ENCODE data around the gene ADAMTS3.

ADAMTS3 gene

GRCh38 chr4:72351521-72351920 lies 217.5 kb downstream of the ADAMTS3 start:
- no peak overlapping the region for H3K9ac ChIP-seq (ENCODE audit: low read depth, low read length)
- H3K36me3 ChIP-seq (ENCODE audit: insufficient read depth, low read length): no peaks in the 10 kb centered on the region
- no peaks in the 10 kb centered on the region for H3K4me1 ChIP-seq (ENCODE audit: insufficient read depth, low read length)
- H3K9me3 ChIP-seq (ENCODE audit: control insufficient read depth, insufficient read depth, low read length): no peaks in the 10 kb centered on the region

GRCh38 chr4:72348701-72349100 lies 220.3 kb downstream of the ADAMTS3 start:
- H3K4me1 ChIP-seq (ENCODE audit: insufficient read depth, low read length): no peaks in the 10 kb centered on the region
- no peaks in the 10 kb centered on the region for H3K36me3 ChIP-seq (ENCODE audit: insufficient read depth, low read length)
- H3K9me3 ChIP-seq (ENCODE audit: control insufficient read depth, insufficient read depth, low read length): no peaks in the 10 kb centered on the region
- H3K9ac ChIP-seq (ENCODE audit: low read depth, low read length): no peak overlapping the region; the same call in 1 of the 2 replicates

- no peaks in the 10 kb centered on the region for H3K36me3 ChIP-seq (ENCODE audit: insufficient read depth, low read length)
- no peaks in the 10 kb centered on the region for H3K9me3 ChIP-seq (ENCODE audit: control insufficient read depth, insufficient read depth, low read length)
- no peaks in the 10 kb centered on the region for H3K4me1 ChIP-seq (ENCODE audit: insufficient read depth, low read length)
- H3K9ac ChIP-seq (ENCODE audit: low read depth, low read length): no peak overlapping the region
Observed at GRCh38 chr4:72344418-72344817, 224.6 kb downstream of the ADAMTS3 start.

GRCh38 chr4:72341432-72341820 lies 227.6 kb downstream of the ADAMTS3 start:
- Histone ChIP-seq H3K9ac (ENCODE audit: low read depth, low read length) (no peak overlapping the region), H3K9me3 (ENCODE audit: control insufficient read depth, insufficient read depth, low read length) (no peaks in the 10 kb centered on the region), H3K36me3 (ENCODE audit: insufficient read depth, low read length) (no peaks in the 10 kb centered on the region), H3K4me1 (ENCODE audit: insufficient read depth, low read length) (no peaks in the 10 kb centered on the region)

GRCh38 chr4:72340803-72341431 lies 228.1 kb downstream of the ADAMTS3 start:
- H3K4me1 ChIP-seq (ENCODE audit: insufficient read depth, low read length): no peaks in the 10 kb centered on the region

GRCh38 chr4:72338060-72338459 lies 231.0 kb downstream of the ADAMTS3 start:
- Histone ChIP-seq H3K9me3 (ENCODE audit: control insufficient read depth, insufficient read depth, low read length) (no peaks in the 10 kb centered on the region), H3K4me1 (ENCODE audit: insufficient read depth, low read length) (no peaks in the 10 kb centered on the region), H3K9ac (ENCODE audit: low read depth, low read length) (no peak overlapping the region), H3K36me3 (ENCODE audit: insufficient read depth, low read length) (no peaks in the 10 kb centered on the region)

More at GRCh38 chr4:72340803-72341431, 228.1 kb downstream of the ADAMTS3 start:
- no peaks in the 10 kb centered on the region for H3K36me3 ChIP-seq (ENCODE audit: insufficient read depth, low read length)
- no peaks in the 10 kb centered on the region for H3K9me3 ChIP-seq (ENCODE audit: control insufficient read depth, insufficient read depth, low read length)
- H3K9ac ChIP-seq (ENCODE audit: low read depth, low read length): no peak overlapping the region

- H3K9me3 ChIP-seq (ENCODE audit: control insufficient read depth, insufficient read depth, low read length): no peaks in the 10 kb centered on the region
Observed at GRCh38 chr4:72330381-72330780, 238.6 kb downstream of the ADAMTS3 start.

GRCh38 chr4:72326692-72327632 lies 242.1 kb downstream of the ADAMTS3 start:
- H3K4me1 ChIP-seq (ENCODE audit: insufficient read depth, low read length): no peaks in the 10 kb centered on the region
- no peak overlapping the region for H3K9ac ChIP-seq (ENCODE audit: low read depth, low read length)
- H3K9me3 ChIP-seq (ENCODE audit: control insufficient read depth, insufficient read depth, low read length): no peaks in the 10 kb centered on the region
- no peaks in the 10 kb centered on the region for H3K36me3 ChIP-seq (ENCODE audit: insufficient read depth, low read length)

More at GRCh38 chr4:72330381-72330780, 238.6 kb downstream of the ADAMTS3 start:
- Histone ChIP-seq H3K4me1 (ENCODE audit: insufficient read depth, low read length) (no peaks in the 10 kb centered on the region), H3K9ac (ENCODE audit: low read depth, low read length) (no peak overlapping the region), H3K36me3 (ENCODE audit: insufficient read depth, low read length) (no peaks in the 10 kb centered on the region)

GRCh38 chr4:72325215-72325614 lies 243.8 kb downstream of the ADAMTS3 start:
- Histone ChIP-seq H3K9ac (ENCODE audit: low read depth, low read length) (no peak overlapping the region), H3K9me3 (ENCODE audit: control insufficient read depth, insufficient read depth, low read length) (no peaks in the 10 kb centered on the region), H3K4me1 (ENCODE audit: insufficient read depth, low read length) (no peaks in the 10 kb centered on the region), H3K36me3 (ENCODE audit: insufficient read depth, low read length) (no peaks in the 10 kb centered on the region)

GRCh38 chr4:72323227-72323626 lies 245.8 kb downstream of the ADAMTS3 start:
- Histone ChIP-seq H3K4me1 (ENCODE audit: insufficient read depth, low read length) (no peaks in the 10 kb centered on the region), H3K9me3 (ENCODE audit: control insufficient read depth, insufficient read depth, low read length) (no peaks in the 10 kb centered on the region), H3K9ac (ENCODE audit: low read depth, low read length) (no peak overlapping the region), H3K36me3 (ENCODE audit: insufficient read depth, low read length) (no peaks in the 10 kb centered on the region)

- Histone ChIP-seq H3K9ac (ENCODE audit: low read depth, low read length) (no peak overlapping the region), H3K36me3 (ENCODE audit: insufficient read depth, low read length) (no peaks in the 10 kb centered on the region), H3K4me1 (ENCODE audit: insufficient read depth, low read length) (no peaks in the 10 kb centered on the region), H3K9me3 (ENCODE audit: control insufficient read depth, insufficient read depth, low read length) (no peaks in the 10 kb centered on the region)
Observed at GRCh38 chr4:72320223-72320948, 248.6 kb downstream of the ADAMTS3 start.

GRCh38 chr4:72319601-72320021 lies 249.4 kb downstream of the ADAMTS3 start:
- Histone ChIP-seq H3K9ac (ENCODE audit: low read depth, low read length) (no peak overlapping the region), H3K4me1 (ENCODE audit: insufficient read depth, low read length) (peaks cover 5% of the 10 kb centered on the region; the same call in 1 of the 2 replicates), H3K36me3 (ENCODE audit: insufficient read depth, low read length) (no peaks in the 10 kb centered on the region), H3K9me3 (ENCODE audit: control insufficient read depth, insufficient read depth, low read length) (no peaks in the 10 kb centered on the region)

GRCh38 chr4:72318421-72319170 lies 250.4 kb downstream of the ADAMTS3 start:
- no peaks in the 10 kb centered on the region for H3K36me3 ChIP-seq (ENCODE audit: insufficient read depth, low read length)

GRCh38 chr4:72314869-72315268 lies 254.2 kb downstream of the ADAMTS3 start:
- Histone ChIP-seq H3K4me1 (ENCODE audit: insufficient read depth, low read length) (peaks cover 16% of the 10 kb centered on the region), H3K36me3 (ENCODE audit: insufficient read depth, low read length) (no peaks in the 10 kb centered on the region), H3K9ac (ENCODE audit: low read depth, low read length) (no peak overlapping the region), H3K9me3 (ENCODE audit: control insufficient read depth, insufficient read depth, low read length) (no peaks in the 10 kb centered on the region)

More at GRCh38 chr4:72318421-72319170, 250.4 kb downstream of the ADAMTS3 start:
- no peak overlapping the region for H3K9ac ChIP-seq (ENCODE audit: low read depth, low read length)
- H3K9me3 ChIP-seq (ENCODE audit: control insufficient read depth, insufficient read depth, low read length): no peaks in the 10 kb centered on the region
- H3K4me1 ChIP-seq (ENCODE audit: insufficient read depth, low read length): peaks cover 5% of the 10 kb centered on the region; the same call in 1 of the 2 replicates

Measured in ES-I3 (cell line).